ENCODE data around the gene PTPN9. TPM values are rescaled to one million over a fixed set of nuclear protein-coding genes. Genes with fewer than 3 reads are reported as not detected.

Gene PTPN9
- total and polyA plus RNA-seq, 2 experiments from 2014 or later, result 19.9 to 30.6 TPM

DNA sequence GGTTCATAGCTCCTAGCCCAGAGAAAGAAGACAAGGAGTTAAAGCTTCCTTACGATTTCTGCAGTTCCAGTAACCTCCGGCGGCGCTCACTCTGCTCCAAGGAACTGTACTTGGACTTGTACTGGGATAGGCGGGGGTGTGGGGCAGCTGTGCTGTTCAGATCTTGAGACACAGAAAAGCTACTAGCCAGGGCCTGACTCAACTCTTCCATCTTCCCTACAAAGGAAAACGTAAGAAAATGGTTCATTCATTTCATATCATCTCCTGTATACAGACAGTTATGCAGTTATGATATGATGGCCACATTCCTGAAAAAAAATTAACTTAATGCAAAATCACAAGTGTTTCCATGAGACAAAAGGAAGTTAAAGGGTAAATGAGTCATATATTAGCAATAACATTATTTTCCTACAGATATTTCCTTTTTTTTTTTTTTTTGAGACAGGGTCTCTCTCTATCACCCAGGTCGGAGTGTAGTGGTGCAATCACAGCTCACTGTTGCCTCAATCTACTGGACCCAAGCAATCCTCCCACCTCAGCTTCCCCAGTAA is 41.8 kb upstream of the PTPN9 start:
- TF ChIP-seq EZH2phosphoT487 (IDR thresholded peaks at IDR 0.05; ENCODE audit: insufficient read depth, low read depth), result no peak
- TF ChIP-seq EZH2 (IDR thresholded peaks at IDR 0.05; ENCODE audit: insufficient read depth, poor library complexity, severe bottlenecking), result no peak
- H4K20me1 ChIP-seq (ENCODE audit: insufficient read depth), result no peaks in the 10 kb centered on the region

GRCh38 chr15:75620058-75620820 is 41.1 kb upstream of the PTPN9 start:
- Histone ChIP-seq H3K79me2 (ENCODE audit: insufficient read depth) (peaks cover 45% of the 10 kb centered on the region), H3K9me3 (ENCODE audit: low read depth) (no peaks in the 10 kb centered on the region), H3K9ac (peak overlapping the region; percentile 87), H3F3A (ENCODE audit: insufficient read depth) (peaks cover 37% of the 10 kb centered on the region), H3K9me2 (ENCODE audit: insufficient read depth) (no peaks in the 10 kb centered on the region), H2AFZ (peak overlapping the region; percentile 67), H3K27me3 (replicated peaks; ENCODE audit: insufficient read depth) (no peaks in the 10 kb centered on the region), H3K36me3 (ENCODE audit: low read depth) (peaks cover 27% of the 10 kb centered on the region), H3K4me2 (ENCODE audit: unreplicated experiment) (peak overlapping the region; percentile 97), H3K4me1 (ENCODE audit: insufficient read depth) (peaks cover 20% of the 10 kb centered on the region), H3K4me3 (peak overlapping the region; percentile 66), H3K27ac (peak overlapping the region; percentile 96), H4K20me1 (ENCODE audit: insufficient read depth) (no peaks in the 10 kb centered on the region)
- in situ Hi-C loops (cut with MboI), result no loop called here
- 2 to 7% methylated on average over 4 of the region's 4 CpGs for WGBS, 2 experiments (ENCODE audit: low coverage in 1 of 2, low lambda C conversion rate in 2 of 2, missing lambda C conversion rate in 2 of 2)
- TF ChIP-seq EZH2 (IDR thresholded peaks at IDR 0.05; ENCODE audit: insufficient read depth, poor library complexity, severe bottlenecking), result no peak
- TF ChIP-seq EZH2phosphoT487 (IDR thresholded peaks at IDR 0.05; ENCODE audit: insufficient read depth, low read depth), result no peak
- DNase-seq, result peak; percentile 82

More for the DNA sequence above, 41.8 kb upstream of the PTPN9 start:
- H3K27me3 ChIP-seq (replicated peaks; ENCODE audit: insufficient read depth), result no peaks in the 10 kb centered on the region
- peak overlapping the region; percentile 96 for H3K27ac ChIP-seq
- peaks cover 24% of the 10 kb centered on the region for H3K36me3 ChIP-seq (ENCODE audit: low read depth)
- H3K4me2 ChIP-seq (ENCODE audit: unreplicated experiment), result peak overlapping the region; percentile 97
- peak; percentile 98 for DNase-seq
- H3K9me2 ChIP-seq (ENCODE audit: insufficient read depth), result no peaks in the 10 kb centered on the region
- peaks cover 20% of the 10 kb centered on the region for H3K4me1 ChIP-seq (ENCODE audit: insufficient read depth)
- 2% methylated on average over 7 of the region's 7 CpGs for WGBS, 2 experiments (ENCODE audit: low coverage in 1 of 2, low lambda C conversion rate in 2 of 2, missing lambda C conversion rate in 2 of 2)
- peak overlapping the region; percentile 87 for H3K9ac ChIP-seq
- in situ Hi-C loops (cut with MboI), result no loop called here
- peak overlapping the region; percentile 66 for H3K4me3 ChIP-seq
- H3K9me3 ChIP-seq (ENCODE audit: low read depth), result no peaks in the 10 kb centered on the region
- peak overlapping the region; percentile 67 for H2AFZ ChIP-seq
- peaks cover 39% of the 10 kb centered on the region for H3F3A ChIP-seq (ENCODE audit: insufficient read depth)
- peaks cover 45% of the 10 kb centered on the region for H3K79me2 ChIP-seq (ENCODE audit: insufficient read depth)

GRCh38 chr15:75616766-75617165 is 37.7 kb upstream of the PTPN9 start:
- Histone ChIP-seq H3K4me3 (no peak overlapping the region), H4K20me1 (ENCODE audit: insufficient read depth) (no peaks in the 10 kb centered on the region)
- DNase-seq, result no peak

GRCh38 chr15:75606711-75607699 is 27.9 kb upstream of the PTPN9 start:
- Histone ChIP-seq H3K36me3 (ENCODE audit: low read depth) (peaks cover 38% of the 10 kb centered on the region), H3K4me2 (ENCODE audit: unreplicated experiment) (no peak overlapping the region), H2AFZ (no peak overlapping the region), H3K9me3 (ENCODE audit: low read depth) (no peaks in the 10 kb centered on the region), H4K20me1 (ENCODE audit: insufficient read depth) (no peaks in the 10 kb centered on the region), H3K27ac (no peak overlapping the region), H3F3A (ENCODE audit: insufficient read depth) (no peaks in the 10 kb centered on the region), H3K4me3 (no peak overlapping the region), H3K4me1 (ENCODE audit: insufficient read depth) (no peaks in the 10 kb centered on the region), H3K27me3 (replicated peaks; ENCODE audit: insufficient read depth) (no peaks in the 10 kb centered on the region), H3K9me2 (ENCODE audit: insufficient read depth) (no peaks in the 10 kb centered on the region), H3K9ac (no peak overlapping the region), H3K79me2 (ENCODE audit: insufficient read depth) (no peaks in the 10 kb centered on the region)
- TF ChIP-seq EZH2 (IDR thresholded peaks at IDR 0.05; ENCODE audit: insufficient read depth, poor library complexity, severe bottlenecking) (no peak), EZH2phosphoT487 (IDR thresholded peaks at IDR 0.05; ENCODE audit: insufficient read depth, low read depth) (no peak)
- peak; percentile 6 for DNase-seq
- in situ Hi-C loops (cut with MboI), result no loop called here
- 79 to 86% methylated on average over 6 of the region's 6 CpGs for WGBS, 2 experiments (ENCODE audit: low coverage in 1 of 2, low lambda C conversion rate in 2 of 2, missing lambda C conversion rate in 2 of 2)

More at GRCh38 chr15:75616766-75617165, 37.7 kb upstream of the PTPN9 start:
- Histone ChIP-seq H3K79me2 (ENCODE audit: insufficient read depth) (peaks cover 21% of the 10 kb centered on the region), H3F3A (ENCODE audit: insufficient read depth) (peaks cover 27% of the 10 kb centered on the region), H3K4me2 (ENCODE audit: unreplicated experiment) (no peak overlapping the region), H3K27ac (no peak overlapping the region), H3K9ac (no peak overlapping the region), H3K9me3 (ENCODE audit: low read depth) (no peaks in the 10 kb centered on the region), H3K36me3 (ENCODE audit: low read depth) (peaks cover 54% of the 10 kb centered on the region), H3K4me1 (ENCODE audit: insufficient read depth) (peaks cover 20% of the 10 kb centered on the region), H3K27me3 (replicated peaks; ENCODE audit: insufficient read depth) (no peaks in the 10 kb centered on the region), H3K9me2 (ENCODE audit: insufficient read depth) (no peaks in the 10 kb centered on the region), H2AFZ (no peak overlapping the region)
- TF ChIP-seq EZH2phosphoT487 (IDR thresholded peaks at IDR 0.05; ENCODE audit: insufficient read depth, low read depth) (no peak), EZH2 (IDR thresholded peaks at IDR 0.05; ENCODE audit: insufficient read depth, poor library complexity, severe bottlenecking) (no peak)
- in situ Hi-C loops (cut with MboI), result no loop called here

Data from GM23248 (cell line).